Measurements from ENCODE around the gene GRIN2D. TPM values are rescaled to one million over a fixed set of nuclear protein-coding genes. Genes with fewer than 3 reads are reported as not detected.

The GRIN2D gene
- 6.3 to 11.7 TPM (median 9.1 TPM) in 5 replicates for total RNA-seq (2022; extraction: Qiagen RNA extraction; ENCODE audit: low read depth)

DNA sequence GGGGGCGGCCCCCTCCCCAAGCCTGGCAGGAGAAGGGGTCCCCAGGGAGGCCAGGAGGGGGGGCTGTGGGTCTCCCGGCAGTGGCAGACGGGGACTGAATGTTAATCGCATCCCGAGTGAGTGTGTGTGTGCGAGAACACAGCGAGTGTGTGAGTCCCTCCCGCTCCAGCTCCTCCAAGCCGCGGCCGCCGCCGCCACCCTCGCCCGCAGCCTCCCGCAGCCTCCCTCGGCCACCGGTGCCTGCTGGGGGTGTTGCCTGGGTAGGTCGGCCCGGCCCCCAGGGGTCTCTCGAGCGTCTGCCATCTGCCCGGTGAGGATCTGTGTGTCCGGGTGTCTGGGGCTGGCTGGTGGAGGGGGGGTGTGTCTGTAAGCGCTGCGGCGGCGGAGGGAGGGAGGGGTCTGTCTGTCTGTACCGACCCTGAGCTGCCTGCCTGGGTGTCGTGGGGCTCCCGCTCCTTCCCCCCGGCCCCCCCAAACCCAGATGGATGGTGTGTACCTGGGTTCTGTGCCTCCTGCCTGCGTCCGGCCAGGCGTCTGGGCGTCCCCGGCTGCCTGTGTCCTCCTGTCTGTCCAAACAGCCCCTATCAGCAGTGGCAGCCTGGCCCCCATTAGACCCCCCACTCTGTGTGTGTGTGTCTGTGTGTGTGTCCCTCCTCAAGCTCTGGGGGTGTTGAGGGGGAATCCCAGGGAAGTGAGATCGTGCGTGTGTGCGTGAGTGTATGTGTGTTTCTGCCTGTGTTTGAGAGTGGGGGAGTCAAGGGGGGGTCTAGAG, at the start of gene GRIN2D:
Gene GRIN2D, plus strand, starts transcription at position 110 of the 772 bp plus-strand sequence. CDS start 4,725 bp downstream, outside the sequence.

DNA sequence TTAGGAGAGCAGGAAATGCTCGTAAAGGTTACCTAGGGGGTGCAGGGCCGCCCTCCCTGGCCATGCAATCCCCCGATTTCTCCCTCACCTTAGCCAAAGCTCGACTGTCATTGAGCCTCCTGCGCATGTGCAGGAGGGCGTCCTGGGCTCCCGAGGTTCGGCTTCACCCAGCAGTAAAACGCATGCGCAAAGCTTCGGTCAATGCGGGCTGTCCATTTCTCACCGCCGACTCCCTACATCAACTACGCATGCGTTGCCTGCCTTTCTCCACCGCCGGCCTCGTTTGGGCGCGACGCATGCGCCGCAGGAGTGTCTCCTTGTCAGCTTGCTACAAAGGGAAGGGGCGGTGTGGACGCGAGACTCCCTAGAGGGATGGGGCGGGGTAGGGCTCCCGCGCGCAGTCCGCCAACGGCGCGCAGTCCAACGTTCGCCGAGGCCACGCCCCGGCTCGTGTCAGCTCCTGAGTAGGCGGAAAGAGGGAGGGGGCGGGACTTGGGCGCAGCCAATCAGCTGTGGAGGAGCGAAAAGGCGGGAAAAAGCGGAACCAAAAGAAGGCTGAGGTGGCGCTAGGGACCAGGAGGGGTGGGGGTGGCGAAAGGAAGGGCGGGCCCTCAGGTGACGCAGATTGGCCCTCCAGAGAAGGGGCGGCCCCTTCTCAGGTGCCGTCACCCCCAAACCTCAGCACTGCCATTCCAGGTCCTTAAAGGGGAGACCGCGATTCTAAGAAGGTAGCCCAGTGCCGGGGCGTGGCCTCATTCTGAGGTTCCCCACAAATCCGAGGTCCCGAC, 29.5 kb upstream of the GRIN2D start, which contains the start of the genes SYNGR4 and TMEM143:
Gene SYNGR4, plus strand, starts transcription at position 558 of the 788 bp plus-strand sequence. CDS start 1,476 bp downstream, outside the sequence.
Gene TMEM143, minus strand, starts transcription at position 131 of the 788 bp plus-strand sequence. Its CDS starts 20 bp downstream, at position 111.

DNA sequence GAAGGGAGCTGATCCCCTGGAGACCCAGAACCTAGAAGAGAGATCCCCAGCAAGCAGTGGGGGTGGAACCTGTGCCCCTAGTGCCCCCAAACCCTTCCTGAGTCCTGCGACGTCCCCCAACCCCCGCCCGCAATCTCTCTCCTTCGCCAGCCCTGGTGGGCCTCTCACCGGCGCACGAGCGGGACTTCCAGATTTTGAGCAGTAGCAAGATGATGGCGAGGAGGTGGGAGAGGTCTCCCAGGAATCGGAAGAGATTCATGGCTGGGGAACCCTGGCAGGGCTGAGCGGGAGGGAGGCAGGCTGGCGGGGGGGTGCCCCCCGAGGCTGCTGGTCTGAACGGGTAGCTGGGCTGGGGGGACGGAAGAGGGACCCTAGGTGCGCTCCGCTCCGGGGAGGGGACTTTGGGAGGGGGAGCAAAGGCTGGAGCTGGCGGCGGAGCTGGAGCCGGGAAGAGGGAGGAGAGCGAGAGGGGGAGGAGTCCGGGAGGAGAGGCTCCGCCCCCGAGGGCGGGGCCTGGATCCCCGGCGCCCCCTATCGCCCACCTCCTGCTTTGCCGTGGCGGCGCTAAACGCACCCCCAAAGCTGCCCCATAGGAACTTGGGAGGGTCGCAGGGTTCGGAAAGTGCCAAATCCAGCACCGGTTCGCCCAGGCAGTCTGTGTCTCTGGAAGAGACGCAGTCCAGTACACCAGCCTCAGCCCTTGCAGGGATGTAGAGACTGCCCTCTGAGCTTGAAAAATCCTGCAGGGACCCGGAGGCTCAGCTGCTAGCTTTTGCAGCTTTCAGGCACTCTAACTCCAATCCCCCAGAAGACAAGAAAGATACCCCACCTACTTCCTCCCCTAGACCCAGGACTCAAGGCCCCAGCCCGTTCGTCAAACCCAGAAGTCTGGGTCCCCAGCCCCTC, 2.1 kb upstream of the GRIN2D start, which contains the start of gene KDELR1:
Gene KDELR1, minus strand, starts transcription at position 452 of the 906 bp plus-strand sequence. Its CDS starts 193 bp downstream, at position 259.

Other genes starting within 250 kb of the GRIN2D start
- gene LIG1, start 223.3 kb upstream of the GRIN2D start, total RNA-seq (2022; extraction: Qiagen RNA extraction; ENCODE audit: low read depth), result 63.2 to 69.6 TPM (median 65.3 TPM) in 5 replicates
- 6.5 to 7.7 TPM (median 6.7 TPM) in 5 replicates for gene ZSWIM9, start 223.0 kb upstream of the GRIN2D start, total RNA-seq (2022; extraction: Qiagen RNA extraction; ENCODE audit: low read depth)
- gene CARD8, start 137.8 kb upstream of the GRIN2D start, total RNA-seq (2022; extraction: Qiagen RNA extraction; ENCODE audit: low read depth), result 13.2 to 21.9 TPM (median 19.7 TPM) in 5 replicates
- 5.3 to 5.7 TPM (median 5.4 TPM) in 5 replicates for gene ZNF114, start 123.6 kb upstream of the GRIN2D start, total RNA-seq (2022; extraction: Qiagen RNA extraction; ENCODE audit: low read depth)
- 427 to 500 TPM (median 469 TPM) in 5 replicates for gene EMP3, start 68.1 kb upstream of the GRIN2D start, total RNA-seq (2022; extraction: Qiagen RNA extraction; ENCODE audit: low read depth)
- gene TMEM143, start 29.7 kb upstream of the GRIN2D start, total RNA-seq (2022; extraction: Qiagen RNA extraction; ENCODE audit: low read depth), result 2.2 to 5.8 TPM (median 3.8 TPM) in 5 replicates
- gene SYNGR4, start 29.3 kb upstream of the GRIN2D start, total RNA-seq (2022; extraction: Qiagen RNA extraction; ENCODE audit: low read depth), result 2.0 to 3.6 TPM (median 2.4 TPM) in 5 replicates
- gene KDELR1, start 2.1 kb upstream of the GRIN2D start, total RNA-seq (2022; extraction: Qiagen RNA extraction; ENCODE audit: low read depth), result 366 to 451 TPM (median 417 TPM) in 5 replicates
- 103 to 135 TPM (median 120 TPM) in 5 replicates for gene GRWD1, start 52.3 kb downstream of the GRIN2D start, total RNA-seq (2022; extraction: Qiagen RNA extraction; ENCODE audit: low read depth)
- 1.1 to 2.5 TPM (median 1.5 TPM) in 5 replicates for gene KCNJ14, start 61.9 kb downstream of the GRIN2D start, total RNA-seq (2022; extraction: Qiagen RNA extraction; ENCODE audit: low read depth)
- 52.6 to 56.4 TPM (median 53.6 TPM) in 5 replicates for gene CYTH2, start 75.7 kb downstream of the GRIN2D start, total RNA-seq (2022; extraction: Qiagen RNA extraction; ENCODE audit: low read depth)
- gene LMTK3, start 118.2 kb downstream of the GRIN2D start, total RNA-seq (2022; extraction: Qiagen RNA extraction; ENCODE audit: low read depth), result 2.4 to 4.8 TPM (median 3.8 TPM) in 5 replicates
- 14.7 to 18.6 TPM (median 15.6 TPM) in 5 replicates for gene SULT2B1, start 158.5 kb downstream of the GRIN2D start, total RNA-seq (2022; extraction: Qiagen RNA extraction; ENCODE audit: low read depth)
- 0.11 TPM in 1 of 5 replicates, not detected in the others for gene SPACA4, start 213.1 kb downstream of the GRIN2D start, total RNA-seq (2022; extraction: Qiagen RNA extraction; ENCODE audit: low read depth)
- 0.14 to 0.40 TPM (median 0.22 TPM) in 4 of 5 replicates, not detected in the other for gene FAM83E, start 221.4 kb downstream of the GRIN2D start, total RNA-seq (2022; extraction: Qiagen RNA extraction; ENCODE audit: low read depth)
- 2,901 to 3,964 TPM (median 3,248 TPM) in 5 replicates for gene RPL18, start 225.5 kb downstream of the GRIN2D start, total RNA-seq (2022; extraction: Qiagen RNA extraction; ENCODE audit: low read depth)
- 11.8 to 18.9 TPM (median 14.1 TPM) in 5 replicates for gene SPHK2, start 225.8 kb downstream of the GRIN2D start, total RNA-seq (2022; extraction: Qiagen RNA extraction; ENCODE audit: low read depth)
- 1.5 to 2.6 TPM (median 2.2 TPM) in 5 replicates for gene DBP, start 243.7 kb downstream of the GRIN2D start, total RNA-seq (2022; extraction: Qiagen RNA extraction; ENCODE audit: low read depth)

Data from A549 treated with DMSO at 1 μM for 4 hours (cell line).